HEK293T (cell line): ENCODE results near the gene TMEM50B.
"Not testable (repeated sequence)": the region's sequence is repeated elsewhere in the genome, so short reads cannot be mapped to it uniquely, and the experiment has no call there.

Source experiments
- CTCF ChIA-PET: fragments of 350-600 bp; formaldehyde crosslinking; extraction: SDS; loops from one replicate; lab custom pipeline; 2021; ENCODE audit warnings: antibody characterized with exemption, inconsistent platforms; lab: Yijun Ruan, JAX
- POLR2A ChIA-PET: fragments of 350-600 bp; formaldehyde crosslinking; extraction: SDS; loops from one replicate; lab custom pipeline; 2020; ENCODE audit warnings: antibody characterized with exemption, inconsistent platforms; lab: Yijun Ruan, JAX
- DNase-seq: peaks from one replicate; pipeline ENCODE4 v3.0.0; 2012; ENCODE audit warnings: mixed read lengths; ENCODE audit errors: extremely low spot score
- ARNT ChIP-seq: fragments of 450-650 bp; IDR thresholded peaks from 2 replicates; pipeline ENCODE4 v1.6.1; 2017; ENCODE audit warnings: mild to moderate bottlenecking
- BHLHE40 ChIP-seq: fragments of 450-650 bp; IDR thresholded peaks from 2 replicates; pipeline ENCODE4 v1.6.1; 2016; ENCODE audit warnings: mild to moderate bottlenecking, moderate library complexity, borderline replicate concordance
- CTBP1 ChIP-seq: fragments of 450-650 bp; IDR thresholded peaks from 2 replicates; pipeline ENCODE4 v1.6.1; 2016; ENCODE audit warnings: borderline replicate concordance
- ELF4 ChIP-seq: fragments of 450-650 bp; IDR thresholded peaks from 2 replicates; pipeline ENCODE4 v1.6.1; 2017; ENCODE audit warnings: antibody characterized with exemption
- FOXA1 ChIP-seq: fragments of 450-650 bp; IDR thresholded peaks from 2 replicates; pipeline ENCODE4 v1.6.1; 2016; ENCODE audit warnings: mild to moderate bottlenecking
- FOXK2 ChIP-seq: fragments of 450-650 bp; IDR thresholded peaks from 2 replicates; pipeline ENCODE4 v1.6.1; 2016; ENCODE audit warnings: mild to moderate bottlenecking
- FOXM1 ChIP-seq: fragments of 450-650 bp; IDR thresholded peaks from 2 replicates; pipeline ENCODE4 v1.6.1; 2017; ENCODE audit warnings: mild to moderate bottlenecking, borderline replicate concordance
- HDGF ChIP-seq: fragments of 450-650 bp; IDR thresholded peaks from 2 replicates; pipeline ENCODE4 v1.6.1; 2017; ENCODE audit warnings: antibody characterized with exemption, borderline replicate concordance
- L3MBTL2 ChIP-seq: fragments of 450-650 bp; conservative IDR thresholded peaks from 2 replicates; pipeline ENCODE4 v1.6.1; 2016; ENCODE audit warnings: mild to moderate bottlenecking
- LEF1 ChIP-seq: fragments of 450-650 bp; IDR thresholded peaks from 2 replicates; pipeline ENCODE4 v1.6.1; 2017; ENCODE audit warnings: mild to moderate bottlenecking, borderline replicate concordance
- NFRKB ChIP-seq: fragments of 450-650 bp; IDR thresholded peaks from 2 replicates; pipeline ENCODE4 v1.6.1; 2016; ENCODE audit warnings: mild to moderate bottlenecking, moderate library complexity
- SP1 ChIP-seq: fragments of 450-650 bp; IDR thresholded peaks from 2 replicates; pipeline ENCODE4 v1.6.1; 2017
- SUZ12 ChIP-seq: fragments of 450-650 bp; IDR thresholded peaks from 2 replicates; pipeline ENCODE4 v1.6.1; 2016; ENCODE audit warnings: mild to moderate bottlenecking
- TARDBP ChIP-seq: fragments of 450-650 bp; IDR thresholded peaks from 2 replicates; pipeline ENCODE4 v1.6.1; 2016
- ZNF384 ChIP-seq: fragments of 450-650 bp; IDR thresholded peaks from 2 replicates; pipeline ENCODE4 v1.6.1; 2016
- TF ChIP-seq, protein P1 (sequence below): fragments of 450-650 bp; IDR thresholded peaks from 2 replicates; pipeline ENCODE4 v1.6.1; 2016

Gene TMEM50B

DNA sequence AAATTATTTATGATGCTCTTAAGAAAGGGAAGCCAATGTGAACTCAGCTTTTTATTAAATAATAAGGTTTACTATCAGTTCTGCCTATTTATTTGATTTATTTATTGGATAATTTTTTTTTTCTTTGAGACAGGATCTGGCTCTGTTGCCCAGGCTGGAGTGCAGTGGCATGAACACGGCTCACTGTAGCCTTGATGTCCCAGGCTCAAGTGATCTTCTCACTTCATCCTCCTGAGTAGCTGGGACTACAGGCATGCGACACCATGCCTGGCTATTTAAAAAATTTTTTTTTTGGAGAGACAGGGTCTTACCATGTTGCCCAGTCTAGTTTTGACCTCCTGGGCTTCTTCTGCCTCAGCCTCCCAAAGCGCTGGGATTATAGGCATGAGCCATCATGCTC lies 32.7 kb upstream of the TMEM50B start:
- ChIA-PET POLR2A (no interaction called here), CTCF (no interaction called here)
- TF ChIP-seq FOXK2 (no peak), TARDBP (no peak), NFRKB (no peak), FOXM1 (no peak), ARNT (no peak), ZNF384 (no peak), SP1 (no peak), CTBP1 (no peak), FOXA1 (no peak), L3MBTL2 (no peak), LEF1 (no peak), ELF4 (no peak), HDGF (no peak), SUZ12 (no peak), BHLHE40 (no peak)
- TF ChIP-seq, protein P1, sequence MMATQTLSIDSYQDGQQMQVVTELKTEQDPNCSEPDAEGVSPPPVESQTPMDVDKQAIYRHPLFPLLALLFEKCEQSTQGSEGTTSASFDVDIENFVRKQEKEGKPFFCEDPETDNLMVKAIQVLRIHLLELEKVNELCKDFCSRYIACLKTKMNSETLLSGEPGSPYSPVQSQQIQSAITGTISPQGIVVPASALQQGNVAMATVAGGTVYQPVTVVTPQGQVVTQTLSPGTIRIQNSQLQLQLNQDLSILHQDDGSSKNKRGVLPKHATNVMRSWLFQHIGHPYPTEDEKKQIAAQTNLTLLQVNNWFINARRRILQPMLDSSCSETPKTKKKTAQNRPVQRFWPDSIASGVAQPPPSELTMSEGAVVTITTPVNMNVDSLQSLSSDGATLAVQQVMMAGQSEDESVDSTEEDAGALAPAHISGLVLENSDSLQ: no peak
- DNase-seq: no peak

DNA sequence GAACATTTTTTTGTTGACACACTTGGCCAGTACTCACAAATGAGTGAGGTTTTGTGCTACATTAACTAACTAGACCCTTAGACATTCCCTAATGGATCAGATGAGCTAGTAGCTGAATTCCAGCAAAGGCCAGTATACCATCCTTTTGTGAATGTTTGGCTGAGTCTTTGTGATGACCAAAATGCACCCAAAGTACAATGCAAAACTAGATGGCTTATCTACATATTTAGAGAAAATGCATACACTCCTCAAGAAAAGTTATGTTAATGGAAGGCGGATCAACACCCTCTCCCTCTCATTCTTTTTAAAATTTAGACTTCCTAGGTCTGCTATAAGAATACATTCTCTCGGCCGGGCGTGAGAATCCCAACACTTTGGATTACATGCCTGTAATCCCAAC lies 31.9 kb upstream of the TMEM50B start:
- CTCF ChIA-PET: no interaction called here
- POLR2A ChIA-PET: no interaction called here
- no peak for DNase-seq
- TF ChIP-seq ARNT: no peak
- no peak for TF ChIP-seq HDGF
- TF ChIP-seq FOXK2: no peak
- no peak for TF ChIP-seq BHLHE40
- no peak for TF ChIP-seq TARDBP
- no peak for TF ChIP-seq ZNF384
- TF ChIP-seq L3MBTL2: no peak
- TF ChIP-seq NFRKB: no peak
- TF ChIP-seq, protein P1: no peak
- no peak for TF ChIP-seq SUZ12

DNA sequence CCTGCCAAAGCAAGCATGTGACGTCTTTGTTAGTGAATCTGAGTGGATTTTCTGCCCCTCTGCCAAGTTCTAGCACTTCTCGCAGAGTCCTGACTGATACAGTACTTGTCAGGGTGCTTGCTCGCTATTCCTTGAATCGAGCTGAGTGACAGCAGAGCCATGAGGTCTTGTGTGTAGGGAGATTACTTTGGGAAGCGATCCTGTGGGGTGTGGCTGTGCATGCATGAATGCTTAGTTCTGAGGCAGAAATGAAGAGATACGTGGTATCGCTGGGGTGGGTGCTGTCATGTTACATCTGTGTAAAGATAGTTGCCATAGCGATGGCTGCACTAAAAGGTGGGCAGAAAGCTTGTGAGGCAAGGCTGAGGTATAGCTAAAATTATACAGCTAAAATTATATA lies 31.1 kb upstream of the TMEM50B start:
- no peak for DNase-seq
- POLR2A ChIA-PET: no interaction called here
- CTCF ChIA-PET: interaction anchor here (0.7 kb wide), 1 partner anchor 95 kb away, joined by 4 read pairs; no protein-coding TSS in a partner anchor
- TF ChIP-seq HDGF: no peak
- no peak for TF ChIP-seq ELF4
- no peak for TF ChIP-seq ZNF384
- TF ChIP-seq SUZ12: no peak
- TF ChIP-seq SP1: no peak
- TF ChIP-seq NFRKB: no peak
- no peak for TF ChIP-seq ARNT
- TF ChIP-seq FOXM1: no peak
- TF ChIP-seq CTBP1: no peak
- no peak for TF ChIP-seq LEF1
- no peak for TF ChIP-seq TARDBP
- no peak for TF ChIP-seq L3MBTL2
- TF ChIP-seq FOXA1: no peak
- TF ChIP-seq, protein P1: no peak
- no peak for TF ChIP-seq FOXK2
- no peak for TF ChIP-seq BHLHE40

DNA sequence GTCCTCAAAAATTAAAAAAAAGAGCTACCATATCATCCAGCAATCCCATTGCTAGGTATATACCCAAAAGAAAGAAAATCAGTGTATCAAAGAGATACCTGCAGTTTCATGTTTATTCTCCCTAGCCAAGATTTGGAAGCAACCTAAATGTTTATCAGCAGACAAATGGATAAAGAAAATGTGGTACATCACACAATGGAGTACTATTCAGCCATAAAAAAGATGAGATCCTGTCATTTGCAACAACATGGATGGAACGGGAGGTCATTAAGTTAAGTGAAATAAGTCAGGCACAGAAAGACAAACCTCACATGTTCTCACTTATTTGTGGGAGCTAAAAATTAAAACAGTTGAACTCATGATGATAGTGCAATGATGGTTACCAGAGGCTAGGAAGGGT lies 27.2 kb upstream of the TMEM50B start:
- POLR2A ChIA-PET, DNase-seq, CTCF ChIA-PET: not testable (repeated sequence)

DNA sequence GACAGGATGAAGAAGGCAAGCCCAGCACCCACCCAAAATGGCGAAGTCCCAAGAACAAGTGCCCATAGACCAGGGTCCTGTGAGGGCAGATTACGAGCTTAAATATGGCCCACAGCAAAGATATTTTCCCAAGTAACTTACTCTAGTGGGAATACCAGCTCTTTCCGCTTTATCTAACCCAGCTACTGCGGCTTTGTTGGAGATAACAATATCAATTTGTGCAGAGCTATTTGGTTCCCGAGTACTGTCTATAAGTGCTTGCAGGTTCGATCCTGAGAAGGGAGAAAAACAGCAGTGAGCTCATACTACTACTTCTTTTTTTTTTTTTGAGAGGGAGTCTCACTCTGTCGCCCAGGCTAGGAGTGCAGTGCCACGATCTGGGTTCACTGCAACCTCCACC lies 26.1 kb upstream of the TMEM50B start:
- POLR2A ChIA-PET: no interaction called here
- DNase-seq: no peak
- CTCF ChIA-PET: no interaction called here
- no peak for TF ChIP-seq FOXK2
- TF ChIP-seq, protein P1: no peak
- TF ChIP-seq FOXA1: no peak
- no peak for TF ChIP-seq ELF4
- TF ChIP-seq TARDBP: no peak
- TF ChIP-seq ARNT: no peak
- TF ChIP-seq L3MBTL2: no peak
- TF ChIP-seq NFRKB: no peak
- TF ChIP-seq LEF1: no peak
- TF ChIP-seq ZNF384: no peak
- no peak for TF ChIP-seq SP1
- no peak for TF ChIP-seq CTBP1
- no peak for TF ChIP-seq HDGF
- no peak for TF ChIP-seq BHLHE40
- TF ChIP-seq SUZ12: no peak

DNA sequence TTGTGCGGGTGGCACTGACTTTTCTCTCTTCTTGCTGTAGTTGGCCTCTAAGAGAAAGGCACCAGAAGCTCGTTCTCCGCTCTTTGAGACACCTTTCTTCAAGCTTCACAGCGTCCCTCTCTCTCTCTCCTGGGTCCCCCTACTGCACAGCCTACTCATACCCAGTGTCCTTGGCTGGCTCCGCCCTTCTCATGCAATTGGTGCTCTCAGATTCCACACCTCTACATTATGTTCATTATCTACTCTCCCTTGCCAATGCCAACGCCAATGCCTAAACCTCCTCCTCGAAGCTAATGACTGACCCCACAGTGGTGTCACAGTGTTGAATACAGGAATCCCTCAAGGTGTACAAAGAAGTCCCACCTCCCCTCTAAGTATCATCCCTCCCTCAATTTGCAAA lies 16.6 kb upstream of the TMEM50B start:
- TF ChIP-seq CTBP1: no peak
- TF ChIP-seq NFRKB: no peak
- no peak for TF ChIP-seq FOXA1
- no peak for TF ChIP-seq L3MBTL2
- TF ChIP-seq SP1: no peak
- TF ChIP-seq FOXM1: no peak
- TF ChIP-seq FOXK2: no peak
- ChIA-PET POLR2A (interaction anchor here (2.3 kb wide), 1 partner anchor 16 kb away, joined by 7 read pairs; the partner anchor contains the start of gene TMEM50B), CTCF (no interaction called here)
- DNase-seq: no peak
